Fibroblast of lung (primary cell): ENCODE data around the gene VWA8.

ENCODE experiments used
- CTCF ChIP-seq, 2 donors: IDR thresholded peaks in 1 of 2; conservative IDR thresholded peaks in 1 of 2; 1 replicate in 1 of 2; 2 replicates in 1 of 2; pipeline ENCODE4 v1.5.1; 2011 to 2012; ENCODE audit warnings: low read length in 2 of 2, control low read depth in 1 of 2, inconsistent platforms in 1 of 2, low read depth in 1 of 2, mild to moderate bottlenecking in 1 of 2
- EZH2 ChIP-seq: IDR thresholded peaks from 2 replicates; pipeline ENCODE4 v1.5.1; 2012; ENCODE audit warnings: low read length, control low read depth, mild to moderate bottlenecking; ENCODE audit errors: missing control alignments

GRCh38 chr13:41897126-41897525 is 63.8 kb downstream of the VWA8 start:
- no peak for TF ChIP-seq CTCF (conservative IDR thresholded peaks at IDR 0.05 in 1 of 2, IDR thresholded peaks at IDR 0.05 in 1 of 2; ENCODE audit: low read depth in 1 of 2, low read length in 2 of 2)
- TF ChIP-seq EZH2, result no peak
